ENCODE measurements around the gene RNF213.

RNF213 gene

GRCh38 chr17:80377798-80378197 is 117.1 kb downstream of the RNF213 start:
- TF ChIP-seq, protein P1, sequence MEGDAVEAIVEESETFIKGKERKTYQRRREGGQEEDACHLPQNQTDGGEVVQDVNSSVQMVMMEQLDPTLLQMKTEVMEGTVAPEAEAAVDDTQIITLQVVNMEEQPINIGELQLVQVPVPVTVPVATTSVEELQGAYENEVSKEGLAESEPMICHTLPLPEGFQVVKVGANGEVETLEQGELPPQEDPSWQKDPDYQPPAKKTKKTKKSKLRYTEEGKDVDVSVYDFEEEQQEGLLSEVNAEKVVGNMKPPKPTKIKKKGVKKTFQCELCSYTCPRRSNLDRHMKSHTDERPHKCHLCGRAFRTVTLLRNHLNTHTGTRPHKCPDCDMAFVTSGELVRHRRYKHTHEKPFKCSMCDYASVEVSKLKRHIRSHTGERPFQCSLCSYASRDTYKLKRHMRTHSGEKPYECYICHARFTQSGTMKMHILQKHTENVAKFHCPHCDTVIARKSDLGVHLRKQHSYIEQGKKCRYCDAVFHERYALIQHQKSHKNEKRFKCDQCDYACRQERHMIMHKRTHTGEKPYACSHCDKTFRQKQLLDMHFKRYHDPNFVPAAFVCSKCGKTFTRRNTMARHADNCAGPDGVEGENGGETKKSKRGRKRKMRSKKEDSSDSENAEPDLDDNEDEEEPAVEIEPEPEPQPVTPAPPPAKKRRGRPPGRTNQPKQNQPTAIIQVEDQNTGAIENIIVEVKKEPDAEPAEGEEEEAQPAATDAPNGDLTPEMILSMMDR (IDR thresholded peaks at IDR 0.05; ENCODE audit: extremely low read depth, insufficient read depth, missing control alignments), result no peak
- in situ Hi-C loops (cut with MboI; ENCODE audit: low pct_unique_long_range_greater_than_20kb, low sequenced_read_pairs, unreplicated experiment), result no loop called here

GRCh38 chr17:80379348-80379747 is 118.7 kb downstream of the RNF213 start:
- no peak for DNase-seq (ENCODE audit: low spot score)
- TF ChIP-seq, protein P1 (IDR thresholded peaks at IDR 0.05; ENCODE audit: extremely low read depth, insufficient read depth, missing control alignments), result no peak
- in situ Hi-C loops (cut with MboI; ENCODE audit: low pct_unique_long_range_greater_than_20kb, low sequenced_read_pairs, unreplicated experiment), result no loop called here

More at GRCh38 chr17:80377798-80378197, 117.1 kb downstream of the RNF213 start:
- no peak for DNase-seq (ENCODE audit: low spot score)

- TF ChIP-seq, protein P1 (IDR thresholded peaks at IDR 0.05; ENCODE audit: extremely low read depth, insufficient read depth, missing control alignments), result no peak
- in situ Hi-C loops (cut with MboI; ENCODE audit: low pct_unique_long_range_greater_than_20kb, low sequenced_read_pairs, unreplicated experiment), result no loop called here
- no peak for DNase-seq (ENCODE audit: low spot score)
Observed at GRCh38 chr17:80380068-80380467, 119.4 kb downstream of the RNF213 start.

GRCh38 chr17:80380555-80381002 is 119.9 kb downstream of the RNF213 start:
- in situ Hi-C loops (cut with MboI; ENCODE audit: low pct_unique_long_range_greater_than_20kb, low sequenced_read_pairs, unreplicated experiment), result no loop called here
- no peak for DNase-seq (ENCODE audit: low spot score)
- TF ChIP-seq, protein P1 (IDR thresholded peaks at IDR 0.05; ENCODE audit: extremely low read depth, insufficient read depth, missing control alignments), result no peak

DNA sequence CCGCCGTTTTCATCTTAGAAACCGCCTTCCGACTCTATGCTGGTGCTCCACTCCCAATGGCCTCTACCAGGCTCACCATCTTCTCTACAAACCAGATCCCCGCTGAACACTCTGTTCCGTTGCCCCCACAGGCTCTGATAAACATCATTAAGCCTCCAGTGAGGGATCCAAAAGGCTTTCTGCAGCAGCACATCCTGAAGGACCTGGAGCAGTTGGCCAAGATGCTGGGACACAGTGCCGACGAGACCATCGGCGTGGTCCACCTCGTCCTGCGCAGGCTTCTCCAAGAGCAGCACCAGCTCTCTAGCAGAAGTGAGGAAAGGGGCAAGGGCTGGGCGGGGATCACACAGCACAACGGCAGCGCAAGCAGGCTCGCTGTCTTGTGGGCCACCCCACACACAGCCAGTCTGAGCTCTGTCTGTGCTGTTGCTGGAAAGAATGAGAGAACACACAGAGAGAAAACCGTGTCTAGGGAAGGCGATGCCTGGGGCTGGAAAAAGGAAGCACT is 120.8 kb downstream of the RNF213 start:
- no peak for DNase-seq (ENCODE audit: low spot score)
- TF ChIP-seq, protein P1 (IDR thresholded peaks at IDR 0.05; ENCODE audit: extremely low read depth, insufficient read depth, missing control alignments), result no peak

GRCh38 chr17:80382446-80382845 is 121.8 kb downstream of the RNF213 start:
- in situ Hi-C loops (cut with MboI; ENCODE audit: low pct_unique_long_range_greater_than_20kb, low sequenced_read_pairs, unreplicated experiment), result no loop called here
- TF ChIP-seq, protein P1 (IDR thresholded peaks at IDR 0.05; ENCODE audit: extremely low read depth, insufficient read depth, missing control alignments), result no peak
- DNase-seq (ENCODE audit: low spot score), result no peak

More for the DNA sequence above, 120.8 kb downstream of the RNF213 start:
- in situ Hi-C loops (cut with MboI; ENCODE audit: low pct_unique_long_range_greater_than_20kb, low sequenced_read_pairs, unreplicated experiment), result no loop called here
